ENCODE measurements around the gene ISG15.

The ISG15 gene

DNA sequence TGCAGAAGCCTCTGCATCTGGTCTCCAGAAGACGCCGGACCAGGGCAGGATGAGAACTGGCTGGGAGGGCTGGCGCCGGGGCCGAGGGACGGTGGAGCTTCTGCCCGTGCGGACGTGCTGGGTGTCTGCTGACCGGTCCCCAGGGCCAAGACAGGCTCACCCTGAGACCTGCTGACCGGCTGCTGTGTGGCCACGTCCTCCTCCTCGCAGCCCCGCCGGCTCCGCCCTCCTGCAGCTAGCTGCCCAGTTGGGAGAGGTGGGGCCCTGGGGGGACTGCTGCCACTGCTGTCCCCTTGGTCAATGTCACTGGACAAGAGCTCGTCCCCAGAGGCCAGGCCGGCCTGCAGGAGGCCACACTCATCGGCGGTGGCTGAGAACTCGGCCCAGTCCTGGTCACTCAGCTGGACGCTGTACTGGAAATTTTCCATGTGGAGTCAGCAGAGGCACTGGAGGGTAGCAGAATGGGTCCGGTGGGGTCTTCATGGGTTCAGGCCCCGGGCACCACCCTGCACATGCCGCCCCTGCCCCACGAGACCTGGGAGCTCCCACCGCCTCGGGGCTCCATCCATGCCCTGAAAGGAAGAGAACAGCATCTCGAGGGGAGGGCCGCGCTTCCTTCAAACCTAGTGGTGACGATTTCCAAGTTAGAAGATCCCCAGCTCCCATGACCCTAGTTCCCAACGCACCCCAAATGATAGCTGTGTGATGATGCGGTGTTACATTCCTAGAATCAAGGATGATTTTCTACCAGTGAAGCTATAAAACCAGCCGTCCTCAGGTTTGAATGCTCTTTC, 32.5 kb upstream of the ISG15 start:
- DNase-seq (ENCODE audit: extremely low read depth, low read depth), result no peak
- H3K4me3 ChIP-seq (replicated peaks; ENCODE audit: low read depth, low read length), result no peak overlapping the region
- no peak for TF ChIP-seq CTCF (IDR thresholded peaks at IDR 0.05; ENCODE audit: low read depth, low read length, missing control alignments)

DNA sequence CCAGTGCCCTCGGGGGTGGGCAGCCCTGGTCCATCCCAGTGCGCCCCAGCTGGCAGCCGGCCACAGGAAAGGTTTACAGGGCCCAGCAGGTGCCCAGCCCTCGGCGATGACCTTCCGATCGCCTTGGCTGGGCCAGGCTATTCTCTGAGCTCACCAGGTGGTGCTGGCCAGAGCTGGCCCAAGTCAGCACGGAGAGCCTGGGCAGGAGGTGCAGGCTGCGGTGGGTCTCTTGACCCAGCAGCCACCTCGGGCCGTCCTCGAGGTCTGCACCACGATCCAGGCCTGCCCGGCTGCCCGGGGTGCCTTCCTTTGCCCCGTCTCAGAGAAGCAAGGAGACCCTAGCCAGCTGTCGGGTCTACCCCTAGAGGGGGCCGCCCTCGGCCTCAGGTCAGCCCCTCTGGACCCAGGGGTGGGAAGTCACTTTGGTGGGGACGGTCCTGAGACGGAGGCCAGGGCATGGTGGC, 31.8 kb upstream of the ISG15 start:
- no peak for DNase-seq (ENCODE audit: extremely low read depth, low read depth)
- TF ChIP-seq CTCF (IDR thresholded peaks at IDR 0.05; ENCODE audit: low read depth, low read length, missing control alignments), result no peak
- no peak overlapping the region for H3K4me3 ChIP-seq (replicated peaks; ENCODE audit: low read depth, low read length)

GRCh38 chr1:981955-982558, 31.2 kb upstream of the ISG15 start, which contains the start of gene PERM1:
Gene PERM1 (minus strand): TSS chr1:982093. CDS start chr1:981029, 1,064 bp downstream.
- H3K4me3 ChIP-seq (replicated peaks; ENCODE audit: low read depth, low read length), result no peak within 1 kb of the TSS

DNA sequence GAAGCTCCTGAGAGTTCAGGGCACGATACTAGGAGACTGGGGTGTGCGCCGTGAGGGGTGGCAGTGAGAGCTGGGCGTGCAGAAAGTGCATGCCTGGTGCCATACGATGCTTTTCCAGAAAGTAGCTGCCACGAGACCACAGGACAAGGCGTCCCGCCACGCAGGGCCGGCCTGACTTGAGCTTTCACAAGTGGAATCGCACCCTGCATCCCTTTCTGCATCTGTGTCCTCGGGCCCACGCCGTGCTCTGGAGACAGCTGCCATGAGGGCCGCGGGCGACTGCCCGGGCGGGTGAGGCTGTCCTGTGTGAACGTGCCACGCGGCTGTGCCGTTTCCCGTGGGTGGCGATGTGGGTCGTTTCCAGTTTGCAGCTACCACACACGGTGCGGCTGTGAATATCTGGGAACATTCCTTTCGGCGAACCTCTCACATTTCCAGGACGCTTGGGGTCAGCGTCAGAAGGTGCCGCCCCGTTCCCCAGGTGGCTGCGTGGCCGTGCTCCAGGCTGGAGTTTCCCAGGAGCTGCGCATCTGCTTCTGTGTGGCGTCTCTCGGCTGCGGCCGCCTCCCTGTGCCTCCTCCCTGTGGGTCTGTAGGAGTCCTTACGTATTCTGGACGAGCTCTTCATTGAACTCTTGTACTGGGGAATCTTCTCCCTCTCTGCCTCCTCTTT, 30.4 kb upstream of the ISG15 start:
- no peak for DNase-seq (ENCODE audit: extremely low read depth, low read depth)
- TF ChIP-seq CTCF (IDR thresholded peaks at IDR 0.05; ENCODE audit: low read depth, low read length, missing control alignments), result no peak
- no peak overlapping the region for H3K4me3 ChIP-seq (replicated peaks; ENCODE audit: low read depth, low read length)

More at GRCh38 chr1:981955-982558, 31.2 kb upstream of the ISG15 start, which contains the start of gene PERM1:
- DNase-seq (ENCODE audit: extremely low read depth, low read depth), result no peak
- TF ChIP-seq CTCF (IDR thresholded peaks at IDR 0.05; ENCODE audit: low read depth, low read length, missing control alignments), result no peak

- H3K4me3 ChIP-seq (replicated peaks; ENCODE audit: low read depth, low read length), result no peak overlapping the region
- peak; percentile 64 for TF ChIP-seq CTCF (IDR thresholded peaks at IDR 0.05; ENCODE audit: low read depth, low read length, missing control alignments)
Observed at GRCh38 chr1:983798-984475, 29.4 kb upstream of the ISG15 start.

DNA sequence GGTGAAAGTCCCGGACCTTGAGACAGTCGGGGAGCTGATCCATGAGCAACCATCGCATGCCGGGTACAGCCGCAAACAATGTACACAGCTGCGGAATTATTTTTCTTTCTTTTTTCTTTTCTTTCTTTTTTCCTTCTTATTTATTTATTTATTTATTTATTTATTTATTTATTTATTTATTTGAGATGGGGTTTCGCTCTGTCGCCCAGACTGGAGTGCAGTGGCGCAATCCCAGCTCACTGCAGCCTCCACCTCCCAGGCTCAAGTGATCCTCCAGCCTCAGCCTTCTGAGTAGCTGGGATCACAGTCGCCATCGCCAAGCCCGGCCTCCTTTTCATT, 28.9 kb upstream of the ISG15 start:
- no peak for TF ChIP-seq CTCF (IDR thresholded peaks at IDR 0.05; ENCODE audit: low read depth, low read length, missing control alignments)
- H3K4me3 ChIP-seq (replicated peaks; ENCODE audit: low read depth, low read length), result no peak overlapping the region

More at GRCh38 chr1:983798-984475, 29.4 kb upstream of the ISG15 start:
- DNase-seq (ENCODE audit: extremely low read depth, low read depth), result no peak

More for the DNA sequence above, 28.9 kb upstream of the ISG15 start:
- no peak for DNase-seq (ENCODE audit: extremely low read depth, low read depth)
